Type B pancreatic cell (in vitro differentiated cells): Measurements from ENCODE around the gene CCDC149. TPM values are rescaled to one million over a fixed set of nuclear protein-coding genes. Genes with fewer than 3 reads are reported as not detected.
A peak's percentile ranks its signal among the peaks of the same experiment; 100 is the strongest.

ENCODE experiments used
- DNase-seq: peaks from one replicate; pipeline ENCODE4 v3.0.0; 2021; ENCODE audit warnings: mixed read lengths; ENCODE audit not compliant: unreplicated experiment; ENCODE audit errors: extremely low spot score
- H3K27ac Mint-ChIP-seq: 2 replicates; pipeline ENCODE4 v1.8.0; 2021; ENCODE audit warnings: mild to moderate bottlenecking, mixed read lengths
- H3K27me3 Mint-ChIP-seq: 2 replicates; pipeline ENCODE4 v1.8.0; 2021; ENCODE audit warnings: mixed read lengths
- H3K36me3 Mint-ChIP-seq: 2 replicates; pipeline ENCODE4 v1.8.0; 2021; ENCODE audit warnings: mixed read lengths
- H3K4me1 Mint-ChIP-seq: one replicate; pipeline ENCODE4 v1.8.0; 2021; ENCODE audit warnings: mixed read lengths; ENCODE audit not compliant: unreplicated experiment
- H3K4me3 Mint-ChIP-seq: 2 replicates; pipeline ENCODE4 v1.8.0; 2021; ENCODE audit warnings: mild to moderate bottlenecking, mixed read lengths
- H3K9me3 Mint-ChIP-seq: 2 replicates; pipeline ENCODE4 v1.8.0; 2021; ENCODE audit warnings: mixed read lengths
- CTCF ChIP-seq: fragments of 200-600 bp; sonication (generic); conservative IDR thresholded peaks from 2 replicates; pipeline ENCODE4 v1.5.0; 2021; ENCODE audit warnings: antibody characterized with exemption, mild to moderate bottlenecking
- total RNA-seq: library from RNA; stranded (reverse); gene quantifications from 2 replicates; pipeline ENCODE4 v1.2.1, GENCODE V29; 2021; ENCODE audit warnings: low replicate concordance

The CCDC149 gene
- total RNA-seq, 1 donor from 2014 or later, result 8.8 TPM

DNA sequence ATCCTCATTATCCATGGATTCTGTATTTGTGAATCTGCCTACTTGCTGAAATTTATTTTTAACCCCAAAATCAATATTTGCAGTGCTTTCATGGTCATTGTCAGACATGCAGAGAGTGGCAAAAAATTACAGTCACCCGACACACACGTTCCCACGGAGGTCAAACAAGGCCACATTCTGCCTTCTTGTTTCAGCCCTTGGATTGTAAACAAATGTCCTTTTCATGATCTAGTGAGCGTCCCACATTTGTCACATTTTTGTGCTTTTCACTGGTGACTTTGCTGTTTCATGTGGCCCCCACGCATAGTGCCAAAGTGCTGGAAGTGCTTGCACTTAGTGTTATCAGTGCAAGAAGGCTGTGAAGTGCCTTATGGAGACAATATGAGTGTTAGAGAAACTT, 72.5 kb downstream of the CCDC149 start:
- no peak for DNase-seq
- H3K36me3 Mint-ChIP-seq, result peaks cover 10% of the 10 kb centered on the region
- peaks cover 7% of the 10 kb centered on the region for H3K9me3 Mint-ChIP-seq
- H3K4me3 Mint-ChIP-seq, result peak overlapping the region; percentile 50
- H3K27ac Mint-ChIP-seq, result peak overlapping the region; percentile 90
- peaks cover 33% of the 10 kb centered on the region for H3K4me1 Mint-ChIP-seq
- no peak for TF ChIP-seq CTCF
- no peaks in the 10 kb centered on the region for H3K27me3 Mint-ChIP-seq

- no peak for DNase-seq
- Mint-ChIP-seq H3K36me3 (peaks cover 14% of the 10 kb centered on the region), H3K9me3 (peaks cover 7% of the 10 kb centered on the region), H3K27ac (no peak overlapping the region), H3K4me1 (peaks cover 33% of the 10 kb centered on the region), H3K27me3 (no peaks in the 10 kb centered on the region), H3K4me3 (no peak overlapping the region)
- no peak for TF ChIP-seq CTCF
These were observed 75.1 kb downstream of the CCDC149 start for GRCh38 chr4:24837781-24838180.

DNA sequence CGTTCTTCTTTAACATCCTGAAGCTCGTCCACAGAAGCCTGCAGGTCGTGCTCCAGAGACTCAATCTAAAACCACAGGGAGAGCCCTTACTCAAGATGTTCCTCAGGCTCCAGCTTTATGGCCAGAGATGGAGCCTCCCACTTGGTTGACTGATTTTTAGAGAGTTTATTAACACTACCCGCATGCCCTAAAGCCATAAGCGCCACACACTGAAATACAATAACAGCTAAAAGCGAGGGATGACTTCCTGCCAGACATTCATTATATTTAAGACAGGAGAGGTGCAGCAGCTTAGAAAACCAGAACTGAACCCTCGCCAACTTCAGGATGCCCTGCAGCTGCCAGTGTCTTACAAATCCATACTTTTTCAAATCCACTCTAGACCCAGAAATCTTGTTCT, 75.5 kb downstream of the CCDC149 start:
- Mint-ChIP-seq H3K4me3 (no peak overlapping the region), H3K9me3 (peaks cover 7% of the 10 kb centered on the region), H3K4me1 (peaks cover 33% of the 10 kb centered on the region), H3K36me3 (peaks cover 14% of the 10 kb centered on the region), H3K27ac (no peak overlapping the region), H3K27me3 (no peaks in the 10 kb centered on the region)
- no peak for TF ChIP-seq CTCF
- no peak for DNase-seq

GRCh38 chr4:24836661-24837242, 76.1 kb downstream of the CCDC149 start:
- no peak for TF ChIP-seq CTCF
- Mint-ChIP-seq H3K27ac (no peak overlapping the region), H3K4me1 (peaks cover 32% of the 10 kb centered on the region), H3K9me3 (peaks cover 7% of the 10 kb centered on the region), H3K27me3 (no peaks in the 10 kb centered on the region), H3K36me3 (peaks cover 14% of the 10 kb centered on the region), H3K4me3 (no peak overlapping the region)
- DNase-seq, result no peak

DNA sequence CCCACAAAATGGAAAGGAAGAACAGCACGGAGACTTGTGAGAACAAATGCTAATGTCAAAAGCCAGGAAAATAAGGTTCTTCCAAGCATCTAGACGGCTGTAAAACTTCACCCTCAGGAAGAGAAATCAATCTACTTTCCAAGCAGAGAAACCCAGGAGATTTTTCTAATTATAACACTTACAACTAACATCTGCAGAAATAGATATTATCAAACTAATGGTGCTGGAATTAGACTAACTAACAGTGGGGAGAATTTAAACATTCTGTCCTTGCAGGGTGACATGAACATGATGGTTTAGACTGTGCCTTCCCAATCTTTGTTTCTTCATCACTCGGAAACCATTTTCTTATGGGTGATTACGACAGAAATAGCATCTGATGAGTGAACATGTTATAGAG, 77.1 kb downstream of the CCDC149 start:
- no peaks in the 10 kb centered on the region for H3K27me3 Mint-ChIP-seq
- no peak for DNase-seq
- H3K4me1 Mint-ChIP-seq, result peaks cover 24% of the 10 kb centered on the region
- H3K36me3 Mint-ChIP-seq, result peaks cover 10% of the 10 kb centered on the region
- H3K9me3 Mint-ChIP-seq, result peaks cover 3% of the 10 kb centered on the region
- no peak overlapping the region for H3K4me3 Mint-ChIP-seq
- no peak overlapping the region for H3K27ac Mint-ChIP-seq
- TF ChIP-seq CTCF, result no peak

GRCh38 chr4:24831637-24832036, 81.2 kb downstream of the CCDC149 start:
- no peak overlapping the region for H3K27ac Mint-ChIP-seq
- peaks cover 3% of the 10 kb centered on the region for H3K27me3 Mint-ChIP-seq
- no peak for TF ChIP-seq CTCF
- no peak overlapping the region for H3K4me3 Mint-ChIP-seq
- peaks cover 4% of the 10 kb centered on the region for H3K9me3 Mint-ChIP-seq
- no peak for DNase-seq
- peaks cover 4% of the 10 kb centered on the region for H3K4me1 Mint-ChIP-seq
- peaks cover 20% of the 10 kb centered on the region for H3K36me3 Mint-ChIP-seq
